Stimulated activated CD4-positive, alpha-beta T cell treated with anti-CD3 and anti-CD28 coated beads, Interleukin-2, amount 100 ng/mL, for 4 hours (primary cell): ENCODE measurements around the gene RHD.
"Not testable (repeated sequence)": the region's sequence is repeated elsewhere in the genome, so short reads cannot be mapped to it uniquely, and the experiment has no call there.

ENCODE experiments used
- DNase-seq: peaks from one replicate; pipeline ENCODE4 v3.0.0-alpha.2; 2020; ENCODE audit warnings: low read depth

Gene RHD

DNA sequence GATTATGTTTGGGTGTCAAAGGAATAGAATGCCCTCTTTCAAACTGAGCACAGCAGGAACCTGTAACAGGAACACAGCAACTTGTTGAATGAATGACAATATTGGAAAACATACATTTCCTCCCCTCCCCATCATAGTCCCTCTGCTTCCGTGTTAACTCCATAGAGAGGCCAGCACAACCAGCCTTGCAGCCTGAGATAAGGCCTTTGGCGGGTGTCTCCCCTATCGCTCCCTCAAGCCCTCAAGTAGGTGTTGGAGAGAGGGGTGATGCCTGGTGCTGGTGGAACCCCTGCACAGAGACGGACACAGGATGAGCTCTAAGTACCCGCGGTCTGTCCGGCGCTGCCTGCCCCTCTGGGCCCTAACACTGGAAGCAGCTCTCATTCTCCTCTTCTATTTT lies at the start of gene RHD:
TSS of gene RHD (plus strand) at position 272 of the 400 bp plus-strand sequence. CDS start at position 311, 39 bp downstream.
- not testable (repeated sequence) for DNase-seq

DNA sequence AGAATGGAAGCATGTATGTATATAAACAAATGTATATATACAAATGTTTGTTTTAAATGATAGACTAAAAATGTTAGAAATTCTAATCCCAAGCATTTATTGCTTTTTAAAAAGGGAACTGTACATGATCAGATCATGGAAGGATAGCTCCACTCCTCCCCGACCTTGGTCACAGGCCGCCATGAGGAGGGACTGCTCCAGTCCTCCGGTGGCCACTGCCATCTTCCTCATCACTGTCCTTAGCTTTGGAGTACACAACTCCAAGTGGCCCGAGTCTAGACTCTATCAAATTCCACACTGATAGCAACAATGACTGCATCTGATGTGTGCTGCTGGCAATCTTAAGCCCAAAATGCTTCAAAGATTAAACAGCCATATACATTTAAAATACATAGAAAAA lies 49.7 kb upstream of the RHD start:
- DNase-seq: no peak

DNA sequence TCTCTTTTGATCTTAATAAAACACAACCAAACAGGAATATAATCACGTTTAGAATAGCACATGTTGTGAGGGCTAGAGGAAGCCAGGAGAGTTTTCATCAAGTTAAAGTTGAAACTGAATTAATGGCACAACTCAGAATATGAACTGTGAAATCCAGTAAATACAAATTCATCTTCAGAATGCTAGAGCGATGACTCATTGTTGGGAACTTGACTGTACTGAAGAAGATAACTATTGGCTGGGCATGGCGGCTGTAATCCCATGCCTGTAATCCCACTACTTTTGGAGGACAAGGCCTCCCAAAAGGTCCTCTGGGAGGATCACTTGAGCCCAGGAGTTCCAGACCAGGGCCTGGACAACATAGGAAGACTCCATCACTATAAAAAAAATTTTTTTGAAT lies 48.8 kb upstream of the RHD start:
- DNase-seq: no peak

DNA sequence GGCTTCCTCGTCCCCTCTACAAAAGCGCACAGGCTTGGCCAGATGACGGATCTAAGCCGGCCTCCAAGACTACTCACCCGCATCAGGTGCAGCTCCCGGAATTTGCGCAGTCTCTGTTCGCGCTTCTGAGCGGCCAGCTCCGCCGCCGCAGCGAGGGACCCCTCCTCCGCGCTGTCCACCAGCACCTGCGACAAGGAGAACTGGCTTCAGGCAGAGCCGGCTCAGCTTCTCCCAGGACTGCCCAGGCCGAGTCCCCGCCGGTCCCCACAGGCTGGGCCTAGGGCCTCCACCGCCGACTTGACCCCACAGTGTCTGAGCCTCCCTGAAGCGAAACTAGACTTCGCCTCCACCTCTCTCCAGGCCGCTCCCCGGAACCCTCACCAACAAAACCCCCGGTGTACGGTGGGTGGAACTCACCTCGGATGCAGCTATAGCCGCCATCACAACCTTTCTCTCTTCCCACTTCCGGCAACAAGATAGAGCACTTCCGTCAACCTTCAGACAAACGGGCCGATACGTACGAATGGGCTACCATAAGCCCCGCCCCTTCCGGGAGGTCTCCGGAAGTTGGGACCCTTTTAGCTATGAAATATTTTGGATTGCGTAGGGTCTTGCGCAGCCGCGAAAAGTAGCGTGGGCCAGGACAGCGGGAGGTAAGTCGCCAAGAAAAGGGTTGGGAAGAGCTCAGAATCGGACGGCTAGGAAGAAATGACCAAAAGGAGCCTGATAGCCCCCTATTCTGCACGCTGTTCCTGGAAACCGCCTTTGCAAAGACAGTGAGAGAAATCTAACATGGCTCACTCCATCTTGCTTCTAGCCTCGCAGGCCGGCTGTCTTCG lies 40.1 kb upstream of the RHD start, which contains the start of gene SYF2:
TSS of gene SYF2 (minus strand) at position 476 of the 839 bp plus-strand sequence. CDS start at position 441, 35 bp downstream.
- peak; percentile 84 for DNase-seq

DNA sequence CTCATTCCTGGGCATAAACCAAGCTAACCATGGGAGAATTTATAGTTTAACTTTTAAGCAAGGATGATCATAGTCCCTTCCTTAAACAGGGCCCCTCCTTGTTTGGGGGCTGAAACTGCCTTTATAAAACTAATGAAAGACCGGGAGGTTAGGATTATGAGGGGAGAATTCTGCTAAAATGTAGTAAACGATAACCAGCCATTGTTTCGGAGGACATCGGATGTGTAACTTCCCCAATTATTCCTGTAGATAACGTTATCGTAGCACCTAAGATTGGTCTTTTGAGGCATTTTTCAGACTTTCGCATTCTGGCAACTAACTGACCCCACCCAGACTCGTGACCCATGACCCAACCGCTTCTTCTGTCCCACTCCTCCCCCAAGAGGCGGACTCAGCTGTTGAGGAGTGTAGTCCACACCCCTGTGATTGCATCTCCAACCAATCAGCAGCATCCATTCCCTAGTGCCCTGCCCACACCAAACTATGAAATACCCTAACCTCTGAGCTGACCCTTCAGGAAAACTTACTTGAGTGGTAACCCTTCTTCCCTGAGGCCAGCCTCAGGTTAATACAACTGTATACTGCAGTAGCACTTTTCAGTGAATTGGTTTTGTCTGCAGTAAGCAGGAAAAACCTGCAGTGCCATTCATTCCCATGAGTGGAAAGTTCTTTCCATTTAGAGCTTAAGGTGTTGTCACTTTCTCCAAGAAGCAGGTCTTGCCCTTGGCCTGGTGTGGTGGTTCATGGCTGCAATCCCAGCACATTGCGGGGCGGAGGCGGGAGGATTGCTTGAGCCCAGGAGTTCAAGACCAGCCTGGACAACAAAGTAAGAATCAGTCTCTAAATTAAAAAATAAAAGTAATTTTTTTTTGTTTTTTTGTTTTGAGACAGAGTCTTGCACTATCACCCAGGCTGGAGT lies 39.2 kb upstream of the RHD start:
- no peak for DNase-seq

DNA sequence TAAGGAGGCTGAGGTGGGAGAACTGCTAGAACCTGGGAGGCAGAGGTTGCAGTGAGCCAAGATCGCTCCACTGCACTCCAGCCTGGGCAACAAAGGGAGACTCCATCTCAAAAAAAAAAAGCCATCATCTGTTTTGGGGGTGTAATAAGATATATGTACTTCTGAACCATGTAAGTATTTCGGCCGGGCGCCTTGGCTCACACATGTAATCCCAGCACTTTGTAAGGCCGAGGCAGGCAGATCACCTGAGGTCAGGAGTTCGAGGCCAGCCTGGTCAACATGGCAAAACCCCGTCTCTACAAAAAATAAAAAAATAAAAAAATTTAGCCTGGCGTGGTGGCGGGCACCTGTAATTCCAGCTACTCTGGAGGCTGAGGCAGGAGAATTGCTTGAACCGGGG lies 36.9 kb upstream of the RHD start:
- not testable (repeated sequence) for DNase-seq

DNA sequence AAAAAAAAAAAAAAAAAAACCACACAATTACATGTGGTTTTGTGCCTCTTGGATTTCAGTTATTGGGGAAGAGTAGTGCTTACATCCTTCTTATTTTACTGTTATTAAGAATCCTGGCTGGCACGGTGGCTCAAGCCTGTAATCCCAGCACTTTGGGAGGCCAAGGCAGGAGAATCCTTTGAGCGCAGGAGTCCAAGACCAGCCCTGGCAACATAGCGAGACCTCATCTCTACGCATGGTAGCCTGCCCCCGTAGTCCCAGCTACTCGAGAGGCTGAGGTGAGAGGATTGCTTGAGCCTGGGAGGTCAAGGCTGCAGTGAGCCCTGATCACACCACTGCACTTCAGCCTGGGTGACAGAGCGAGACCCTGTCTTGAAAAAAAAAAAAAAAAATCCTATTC lies 36.0 kb upstream of the RHD start:
- not testable (repeated sequence) for DNase-seq

DNA sequence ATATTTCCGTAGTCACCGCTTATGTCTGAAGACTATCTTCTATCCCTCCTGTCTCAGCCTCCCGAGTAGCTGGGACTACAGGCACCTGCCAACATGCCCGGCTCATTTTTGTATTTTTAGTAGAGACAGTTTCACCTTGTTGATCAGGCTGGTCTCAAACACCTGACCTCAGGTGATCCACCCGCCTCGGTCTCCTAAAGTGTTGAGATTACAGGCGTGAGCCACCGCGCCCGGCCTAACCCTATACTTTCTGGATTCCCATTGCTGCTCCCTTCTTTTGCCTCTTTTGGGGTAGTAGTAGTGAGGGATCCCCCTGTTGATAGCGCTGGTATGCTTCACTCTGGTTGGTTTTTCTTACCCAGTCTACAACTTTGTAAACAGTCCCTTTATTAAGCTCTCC lies 34.3 kb upstream of the RHD start:
- DNase-seq: no peak

DNA sequence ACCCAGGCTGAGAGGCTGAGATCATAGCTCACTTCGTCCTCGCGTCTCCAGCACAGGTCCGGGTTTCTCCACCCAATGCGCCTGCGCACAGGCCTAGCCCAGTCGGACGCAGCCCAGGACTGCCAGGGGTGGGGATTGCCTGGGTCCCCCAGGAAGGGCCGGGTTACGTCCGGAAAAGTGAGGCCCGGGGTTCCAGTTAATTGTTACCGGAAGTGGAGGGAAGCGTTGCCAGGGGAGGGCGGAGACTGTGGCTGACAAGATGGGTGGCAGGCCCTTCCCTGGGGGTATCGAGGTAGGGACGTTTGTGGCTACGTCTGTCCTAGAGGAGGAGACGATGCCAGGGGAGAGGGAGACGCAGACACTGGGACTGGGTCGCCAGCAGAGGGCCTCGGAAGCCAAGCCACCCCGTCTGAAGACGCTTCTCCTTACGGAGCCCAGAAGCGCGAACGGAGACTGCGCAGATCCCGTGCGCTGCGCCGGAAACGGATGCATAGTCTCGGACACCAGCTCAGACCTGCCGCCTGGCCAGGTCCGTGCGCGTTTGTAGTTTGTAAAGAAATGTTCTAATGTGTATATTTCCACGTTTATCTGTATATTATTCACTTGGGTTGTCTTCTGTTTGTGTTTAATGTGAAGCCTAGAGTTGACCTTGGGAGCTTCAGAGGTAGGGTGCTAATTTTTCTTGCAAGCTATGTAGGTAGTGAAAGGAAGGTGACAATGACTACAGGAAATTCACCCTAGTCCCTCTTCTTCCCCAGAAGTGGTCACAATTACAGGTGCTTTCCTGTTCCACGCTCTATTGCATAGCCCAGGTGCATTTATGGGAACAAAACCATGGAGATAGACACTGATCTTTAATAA lies 32.4 kb upstream of the RHD start:
- DNase-seq: peak; percentile 64

DNA sequence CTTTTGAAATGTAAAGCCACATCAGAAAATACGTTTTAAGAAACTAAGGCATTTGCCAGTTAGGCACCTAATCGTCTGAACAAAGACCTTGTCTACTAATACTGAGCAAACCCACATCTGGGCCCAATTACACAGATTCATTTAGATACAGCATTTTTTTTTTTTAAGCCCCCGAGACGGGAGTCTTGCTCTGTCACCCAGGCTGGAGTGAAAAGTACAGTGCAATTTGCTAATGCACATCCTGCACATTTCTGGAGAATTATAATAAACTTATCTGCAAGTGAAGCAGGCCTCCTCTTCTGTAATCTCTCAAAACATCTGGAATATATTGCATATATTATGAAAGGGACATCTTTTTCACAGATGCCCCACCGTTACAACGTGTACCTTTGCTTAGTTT lies 28.4 kb upstream of the RHD start:
- no peak for DNase-seq

DNA sequence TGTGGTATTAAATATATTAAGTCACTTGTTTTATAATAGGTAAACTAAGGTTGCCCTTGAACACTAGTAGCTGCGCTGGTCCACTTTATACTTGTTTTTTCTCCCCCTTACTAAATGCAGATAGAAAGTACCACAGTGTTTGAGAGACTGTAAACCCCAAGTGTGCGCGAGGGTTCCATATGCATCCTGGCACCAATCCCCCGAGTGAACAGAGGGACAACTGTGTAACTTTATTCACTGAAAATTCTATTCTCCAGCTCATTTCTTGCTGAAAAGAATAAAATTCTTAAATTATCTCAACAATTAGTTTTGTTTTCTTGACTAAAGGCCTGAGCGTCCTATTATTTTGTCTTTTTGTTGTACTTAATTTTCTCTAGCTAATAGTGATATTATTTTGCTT lies 26.9 kb upstream of the RHD start:
- DNase-seq: no peak

DNA sequence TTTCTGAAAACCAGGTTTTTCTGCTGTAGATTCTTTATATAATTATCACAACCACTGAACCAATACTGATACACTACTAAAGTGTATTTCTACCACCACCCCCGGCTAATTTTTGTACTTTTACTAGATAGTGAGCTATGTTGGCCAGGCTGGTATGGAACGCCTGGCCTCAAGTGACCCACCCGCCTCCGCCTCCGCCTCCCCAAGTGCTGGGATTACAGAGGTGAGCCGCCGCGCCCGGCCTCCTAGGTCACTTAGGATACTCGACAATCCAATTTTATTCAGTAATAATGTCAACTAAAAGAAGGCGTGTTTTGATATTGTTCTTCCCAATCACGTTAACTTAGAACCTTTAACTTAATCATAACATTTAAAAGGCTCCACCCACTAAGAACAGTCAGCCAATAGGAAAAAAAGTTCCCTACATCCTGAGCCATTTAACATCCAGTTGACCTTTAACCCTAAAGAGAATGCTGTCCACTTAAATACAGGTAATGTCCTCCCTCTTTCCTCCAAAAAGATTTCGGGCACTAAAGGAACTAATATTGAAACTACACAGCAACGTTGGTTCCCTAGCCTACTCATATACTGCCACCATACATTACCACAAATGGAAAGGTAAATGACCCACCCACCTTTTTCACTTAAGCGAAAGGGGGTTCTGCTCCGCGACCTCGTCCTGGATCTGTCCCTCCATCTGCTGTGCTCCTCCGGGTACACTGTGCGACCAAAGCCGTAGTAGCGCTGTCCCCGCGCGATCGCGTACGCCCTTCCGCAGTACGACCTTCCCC lies 26.3 kb upstream of the RHD start:
- no peak for DNase-seq

DNA sequence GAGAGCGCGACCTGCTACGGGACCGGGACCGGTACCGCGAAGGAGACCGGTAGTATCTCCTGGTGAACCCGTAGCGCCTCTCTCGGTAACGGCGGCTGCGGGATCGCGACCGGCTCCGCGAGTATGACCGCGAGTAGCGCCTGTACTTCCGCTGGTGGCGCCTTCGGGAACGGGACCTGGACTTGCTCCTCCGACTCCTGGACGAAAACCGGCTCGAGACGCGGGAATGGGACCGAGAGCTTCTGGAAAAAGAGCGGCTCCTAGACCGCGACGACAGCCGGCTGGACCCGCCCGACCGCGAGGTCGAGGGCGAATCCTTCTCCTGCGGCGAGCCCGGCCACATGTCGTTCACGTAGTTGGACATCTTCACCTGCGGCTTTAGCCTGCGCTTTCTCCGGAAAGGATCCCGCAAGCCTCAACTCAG lies 25.7 kb upstream of the RHD start:
- DNase-seq: no peak

DNA sequence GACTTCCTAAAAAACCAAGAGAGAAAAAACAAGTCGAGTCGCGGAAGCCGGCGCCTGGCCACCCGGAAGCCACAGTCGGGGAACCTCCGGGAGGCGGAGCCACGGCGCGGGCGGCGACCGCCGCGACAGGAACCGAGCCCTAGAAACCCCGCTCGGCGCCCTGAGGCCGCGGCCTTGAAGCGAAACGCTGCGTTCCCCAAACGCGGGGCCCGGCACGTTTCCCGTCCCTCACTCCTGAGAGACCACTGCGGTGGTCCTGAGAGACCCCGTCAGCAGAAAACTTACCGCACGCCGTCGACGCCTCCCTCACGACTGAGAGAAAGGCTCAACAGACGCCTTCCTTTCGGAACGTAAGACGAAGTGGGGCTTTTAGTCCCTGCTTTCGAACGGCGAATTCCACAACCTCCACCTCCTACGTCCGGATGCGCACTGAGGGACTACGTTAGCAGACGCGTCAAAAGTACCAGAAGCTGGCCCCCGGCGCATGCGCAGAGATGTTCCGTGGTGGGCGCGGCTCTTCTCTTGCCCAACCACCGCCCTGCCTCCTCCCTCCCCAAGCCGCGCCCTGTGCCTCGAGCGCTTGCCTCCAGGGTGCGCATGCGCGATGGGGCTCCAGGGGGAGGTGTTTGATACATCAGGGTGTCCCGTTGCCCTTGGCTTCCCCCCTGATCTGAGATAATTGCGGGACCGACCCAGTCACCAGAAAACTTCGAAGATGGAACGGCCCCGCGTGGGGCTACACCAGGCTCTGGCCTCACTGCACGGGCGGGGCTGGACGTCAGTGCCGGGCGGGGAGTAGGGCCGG lies 25.1 kb upstream of the RHD start, which contains the start of gene RSRP1:
TSS of gene RSRP1 (minus strand) at position 431 of the 805 bp plus-strand sequence. CDS start 491 bp downstream, outside the sequence.
- peak; percentile 100 for DNase-seq

DNA sequence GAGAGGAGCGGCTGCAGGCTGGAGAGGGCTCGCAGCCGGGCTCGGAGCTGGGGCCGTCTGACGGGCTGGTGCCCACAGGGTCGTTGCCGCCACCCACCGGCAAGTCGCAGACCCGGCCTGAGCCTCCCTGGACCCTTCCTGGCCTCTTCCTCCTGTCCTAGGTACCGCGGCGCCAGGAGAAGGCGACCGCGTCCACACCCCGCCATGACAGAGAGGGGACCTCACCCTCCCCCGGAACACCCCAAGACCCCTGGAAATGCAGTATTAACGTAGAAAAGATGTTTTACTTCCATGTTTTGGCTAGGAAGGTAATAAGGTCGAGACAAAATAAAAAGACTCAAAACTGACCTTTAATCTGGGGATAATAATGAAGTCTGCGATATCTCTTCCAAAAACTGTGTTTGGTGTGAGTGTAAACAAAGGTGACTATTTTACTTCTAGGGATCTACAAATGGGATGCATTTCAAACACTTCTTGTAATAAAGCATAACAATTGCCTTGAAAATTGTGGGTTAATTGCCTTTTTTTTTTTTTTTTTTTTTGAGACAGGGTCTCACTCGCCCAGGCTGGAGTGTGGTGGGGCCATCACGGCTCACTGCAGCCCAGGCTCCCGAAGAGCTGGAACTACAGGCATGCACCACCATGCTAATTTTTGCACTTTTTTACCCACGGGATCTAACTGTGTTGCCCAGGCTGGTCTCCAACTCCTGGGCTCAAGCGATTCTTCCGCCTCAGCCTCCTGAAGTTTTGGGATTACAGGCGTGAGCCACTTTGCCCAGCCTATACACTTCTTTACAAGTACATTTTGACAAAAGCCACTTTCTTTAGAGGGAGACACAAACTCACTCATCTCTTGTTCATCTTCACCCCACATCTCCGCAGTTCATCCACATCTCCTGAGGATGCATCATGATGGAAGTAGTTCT lies 24.2 kb upstream of the RHD start:
- no peak for DNase-seq

DNA sequence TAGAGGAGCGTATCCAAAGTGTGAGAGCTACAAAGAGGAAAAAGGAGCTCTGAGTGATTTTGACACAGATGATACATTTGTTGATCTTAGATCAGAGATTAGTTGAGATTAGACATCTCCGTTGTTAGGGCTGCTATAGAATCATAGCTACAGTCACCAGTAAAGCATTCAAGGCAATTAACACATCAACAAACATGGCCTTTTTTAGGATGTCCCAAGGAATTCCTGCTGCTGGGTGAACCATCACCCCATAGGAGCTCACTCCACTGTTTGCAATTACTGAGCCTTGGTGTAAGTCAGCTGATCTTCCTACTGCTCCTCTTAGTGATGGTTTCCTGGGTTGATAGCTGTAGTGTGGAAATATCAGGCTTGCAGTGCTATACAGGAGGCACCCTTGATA lies 18.4 kb upstream of the RHD start:
- DNase-seq: no peak

DNA sequence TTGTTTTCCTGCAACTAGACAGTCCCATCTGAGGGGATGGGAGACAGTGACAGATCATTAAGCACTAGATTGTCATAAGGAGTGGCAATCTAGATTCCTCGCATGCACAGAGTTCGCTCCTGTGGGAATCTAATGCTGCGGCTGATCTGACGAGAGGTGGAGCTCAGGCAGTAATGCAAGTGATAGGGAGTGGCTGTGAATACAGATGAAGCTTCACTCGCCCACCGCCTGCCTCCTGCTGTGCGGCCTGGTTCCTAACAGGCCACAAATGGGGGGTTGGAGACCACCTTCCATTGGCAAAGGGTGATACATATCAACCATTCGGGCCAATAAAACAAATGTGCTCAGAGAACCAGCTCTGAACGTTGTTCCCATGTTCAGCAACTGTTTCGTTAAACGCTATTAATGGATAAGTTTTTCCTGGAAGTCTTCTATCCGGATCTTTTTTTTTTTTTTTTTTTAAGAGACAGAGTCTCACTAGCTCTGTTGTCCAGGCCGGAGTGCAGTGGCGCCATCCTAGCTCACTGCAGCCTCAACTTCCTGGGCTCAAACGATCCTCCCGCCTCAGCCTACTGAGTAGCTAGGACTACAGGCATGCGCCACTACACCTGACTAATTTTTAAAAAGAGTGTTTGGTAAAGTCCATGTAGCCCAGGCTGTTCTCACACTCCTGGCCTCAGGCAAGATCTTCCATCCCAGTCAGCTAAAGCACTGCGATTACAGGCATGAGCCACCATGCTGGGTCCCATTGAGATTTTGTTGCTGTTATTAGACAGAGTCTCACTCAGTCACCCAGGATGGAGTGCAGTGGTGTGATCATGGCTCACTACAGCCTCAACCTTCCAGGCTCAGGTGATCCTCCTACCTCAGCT lies 16.4 kb upstream of the RHD start:
- no peak for DNase-seq

DNA sequence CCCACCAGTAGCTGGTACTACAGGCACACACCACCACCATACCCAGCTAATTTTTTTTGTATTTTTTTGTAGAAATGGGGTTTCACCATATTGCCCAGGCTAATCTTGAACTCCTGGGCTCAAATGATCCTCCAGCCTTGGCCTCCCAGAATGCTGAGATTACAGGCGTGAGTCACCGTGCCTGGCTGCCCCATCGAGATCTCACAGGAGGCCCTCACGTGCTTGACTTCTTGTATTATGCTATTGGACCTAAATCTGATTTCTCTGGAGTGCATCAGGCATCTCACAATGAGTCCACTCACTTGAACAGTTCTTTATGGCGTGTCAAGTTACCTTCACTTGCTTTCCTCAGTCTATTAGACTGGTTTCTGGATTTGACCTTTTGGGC lies 15.7 kb upstream of the RHD start:
- DNase-seq: no peak
